Measurements from ENCODE around the gene WWOX.

GRCh38 chr16:79104567-79104966, 1005.1 kb downstream of the WWOX start:
- TF ChIP-seq CTCF (IDR thresholded peaks at IDR 0.05; ENCODE audit: low read length) (no peak), EZH2phosphoT487 (IDR thresholded peaks at IDR 0.05; ENCODE audit: low read length) (no peak)

Data from MM.1S (cell line).